PC-9 (cell line): Measurements from ENCODE around the gene FGF3. TPM values are rescaled to one million over a fixed set of nuclear protein-coding genes. Genes with fewer than 3 reads are reported as not detected.

Experiments
- BruUV-seq: library from RNA; stranded (reverse); fragments of 400-500 nt; replicated peaks from 2 replicates; lab custom pipeline; 2021; lab: Mats Ljungman, UMichigan
- CTCF ChIA-PET: fragments of 300-600 bp; sonication (Branson Sonifier 250); formaldehyde crosslinking; loops from one replicate; lab custom pipeline; 2022; ENCODE audit warnings: antibody characterized with exemption; lab: Charles Lee
- POLR2A ChIA-PET: fragments of 300-600 bp; sonication (Branson Sonifier 250); formaldehyde crosslinking; loops from one replicate; lab custom pipeline; 2022; ENCODE audit warnings: antibody characterized with exemption; ENCODE audit not compliant: unreplicated experiment; lab: Charles Lee
- DNase-seq, 2 experiments: peaks; one replicate each; pipeline versions ENCODE4 v3.0.0 to v3.0.0-alpha.2; 2015 to 2022; ENCODE audit warnings: mixed read lengths in 1 of 2
- H2AFZ ChIP-seq: fragments of 200-600 bp; sonication (generic); 2 replicates; pipeline ENCODE4 v1.8.1; 2017; ENCODE audit warnings: antibody characterized with exemption
- H3F3A ChIP-seq: fragments of 200-600 bp; sonication (generic); 2 replicates; pipeline ENCODE4 v1.8.1; 2017; ENCODE audit warnings: antibody characterized with exemption, mild to moderate bottlenecking, low read depth; ENCODE audit not compliant: insufficient read depth
- H3K27ac ChIP-seq: fragments of 200-600 bp; sonication (generic); 2 replicates; pipeline ENCODE4 v1.6.1; 2016; ENCODE audit warnings: mixed run types
- H3K27me3 ChIP-seq: fragments of 200-600 bp; sonication (generic); 2 replicates; pipeline ENCODE4 v1.6.1; 2016; ENCODE audit warnings: low read depth, mixed run types; ENCODE audit not compliant: insufficient read depth
- H3K36me3 ChIP-seq: fragments of 200-600 bp; sonication (generic); 2 replicates; pipeline ENCODE4 v1.6.1; 2016; ENCODE audit warnings: low read depth, mixed run types
- H3K4me1 ChIP-seq: fragments of 200-600 bp; sonication (generic); replicated peaks from 2 replicates; pipeline ENCODE4 v1.6.1; 2016; ENCODE audit warnings: mixed run types; ENCODE audit not compliant: insufficient read depth
- H3K4me2 ChIP-seq: fragments of 200-600 bp; sonication (generic); 2 replicates; pipeline ENCODE4 v1.6.1; 2017; ENCODE audit warnings: mixed run types
- H3K4me3 ChIP-seq: fragments of 200-600 bp; sonication (generic); 2 replicates; pipeline ENCODE4 v1.6.1; 2016; ENCODE audit warnings: mixed run types
- H3K79me2 ChIP-seq: fragments of 200-600 bp; sonication (generic); 2 replicates; pipeline ENCODE4 v1.6.1; 2017; ENCODE audit warnings: low read depth, mixed run types
- H3K9me2 ChIP-seq: fragments of 200-600 bp; sonication (generic); 2 replicates; pipeline ENCODE4 v1.8.1; 2017; ENCODE audit warnings: mild to moderate bottlenecking; ENCODE audit not compliant: insufficient read depth
- H3K9me3 ChIP-seq: fragments of 200-600 bp; sonication (generic); 2 replicates; pipeline ENCODE4 v1.8.1; 2016; ENCODE audit warnings: low read depth; ENCODE audit not compliant: insufficient read depth
- H4K20me1 ChIP-seq: fragments of 200-600 bp; sonication (generic); 2 replicates; pipeline ENCODE4 v1.8.1; 2017; ENCODE audit not compliant: insufficient read depth
- CTCF ChIP-seq: fragments of 200-600 bp; sonication (generic); conservative IDR thresholded peaks from 2 replicates; pipeline ENCODE4 v1.6.1; 2017; ENCODE audit warnings: mixed run types, antibody characterized with exemption, mild to moderate bottlenecking, moderate library complexity
- EZH2 ChIP-seq: fragments of 200-600 bp; sonication (generic); IDR thresholded peaks from 2 replicates; pipeline ENCODE4 v1.8.0; 2017; ENCODE audit warnings: antibody characterized with exemption, low read depth
- intact Hi-C: fragments of 100-400 bp; cut with micrococcal nuclease; formaldehyde crosslinking; loops from one replicate; pipeline ENCODE4 v1.10.0; 2022; ENCODE audit not compliant: unreplicated experiment
- total RNA-seq: library from RNA; stranded (reverse); gene quantifications from 2 replicates; pipeline ENCODE4 v1.2.3, GENCODE V29; 2021

The FGF3 gene
- total RNA-seq, 1 experiment from 2014 or later = not detected

- POLR2A ChIA-PET = no interaction called here
- H3K9me3 ChIP-seq = no peaks in the 10 kb centered on the region
- H3F3A ChIP-seq = peaks cover 37% of the 10 kb centered on the region; the same call in 1 of the 2 replicates
- TF ChIP-seq CTCF (no peak), EZH2 (no peak)
- intact Hi-C loops = no loop called here
- no peaks in the 10 kb centered on the region for H3K27me3 ChIP-seq
- DNase-seq = no peak
- H3K79me2 ChIP-seq = no peaks in the 10 kb centered on the region
- H3K4me2 ChIP-seq = peak overlapping the region; percentile 45
- 0 out of 2 replicates have a peak overlapping the region, but pooled peaks have one; percentile 22 for H3K27ac ChIP-seq
- no peak overlapping the region for H2AFZ ChIP-seq
- BruUV-seq = no TSS peak
- peaks cover 34% of the 10 kb centered on the region for H3K4me1 ChIP-seq
- H3K4me3 ChIP-seq = no peak overlapping the region
- CTCF ChIA-PET = no interaction called here
- H4K20me1 ChIP-seq = no peaks in the 10 kb centered on the region
- H3K36me3 ChIP-seq = no peaks in the 10 kb centered on the region
- no peaks in the 10 kb centered on the region for H3K9me2 ChIP-seq
Observed at GRCh38 chr11:69868006-69868810, 49.0 kb upstream of the FGF3 start.

- no peaks in the 10 kb centered on the region for H3K9me2 ChIP-seq
- H3K9me3 ChIP-seq = no peaks in the 10 kb centered on the region
- H3K27me3 ChIP-seq = no peaks in the 10 kb centered on the region
- ChIA-PET POLR2A (no interaction called here), CTCF (no interaction called here)
- H4K20me1 ChIP-seq = no peaks in the 10 kb centered on the region
- no peak overlapping the region for H2AFZ ChIP-seq
- H3K27ac ChIP-seq = 0 out of 2 replicates have a peak overlapping the region, but pooled peaks have one; percentile 22
- H3K79me2 ChIP-seq = no peaks in the 10 kb centered on the region
- peak overlapping the region; percentile 45 for H3K4me2 ChIP-seq
- peaks cover 34% of the 10 kb centered on the region for H3K4me1 ChIP-seq
- intact Hi-C loops = no loop called here
- no peak for TF ChIP-seq EZH2
- TF ChIP-seq CTCF = no peak
- H3F3A ChIP-seq = peaks cover 37% of the 10 kb centered on the region; the same call in 1 of the 2 replicates
- peak; percentile 95 to 98 for DNase-seq
- H3K36me3 ChIP-seq = no peaks in the 10 kb centered on the region
- no peak overlapping the region for H3K4me3 ChIP-seq
- no TSS peak for BruUV-seq
Observed at GRCh38 chr11:69867076-69868005, 48.1 kb upstream of the FGF3 start.

- Histone ChIP-seq H2AFZ (no peak overlapping the region), H3K36me3 (no peaks in the 10 kb centered on the region), H3K4me1 (peaks cover 34% of the 10 kb centered on the region), H3K4me2 (no peak overlapping the region), H3K9me2 (no peaks in the 10 kb centered on the region), H3K27ac (no peak overlapping the region), H4K20me1 (no peaks in the 10 kb centered on the region), H3K9me3 (no peaks in the 10 kb centered on the region), H3F3A (peaks cover 37% of the 10 kb centered on the region; the same call in 1 of the 2 replicates), H3K4me3 (no peak overlapping the region), H3K79me2 (no peaks in the 10 kb centered on the region), H3K27me3 (no peaks in the 10 kb centered on the region)
- intact Hi-C loops = no loop called here
- CTCF ChIA-PET = no interaction called here
- DNase-seq = no peak
- no TSS peak for BruUV-seq
- TF ChIP-seq CTCF (no peak), EZH2 (no peak)
- POLR2A ChIA-PET = no interaction called here
Observed at GRCh38 chr11:69866648-69867047, 47.4 kb upstream of the FGF3 start.
